ENCODE data around the gene BTRC.

BTRC gene

GRCh38 chr10:101353692-101354327 lies at the start of gene BTRC:
Gene BTRC (plus strand): TSS chr10:101354165. CDS start chr10:101354181, 16 bp downstream.
- Histone ChIP-seq H3K27me3 (no peaks in the 10 kb centered on the region), H3K27ac (peak within 1 kb of the TSS; percentile 57 to 83 (median 74)), H3K9ac (peak within 1 kb of the TSS; percentile 78 to 91 (median 84)), H3K4me3 (peak within 1 kb of the TSS; percentile 77 to 91 (median 85)), H3K36me3 (peaks cover 0 to 5% (median 0%) of the 10 kb centered on the region in 11 experiments; a peak in 2 of 22 replicates), H3K9me3 (replicated peaks in 1 of 11) (no peaks in the 10 kb centered on the region), H4K20me1 (peaks cover 3 to 42% (median 10%) of the 10 kb centered on the region in 11 experiments; a peak in 14 of 22 replicates), H3K4me1 (peaks cover 15 to 19% (median 15%) of the 10 kb centered on the region in 10 experiments), H3K4me2 (peak within 1 kb of the TSS; percentile 86 to 97 (median 91))
- TF ChIP-seq Cebpa-rat (IDR thresholded peaks at IDR 0.05) = no peak

- H3K27me3 ChIP-seq = peaks cover 0 to 9% (median 0%) of the 10 kb centered on the region in 11 experiments; a peak in 2 of 22 replicates
- H3K27ac ChIP-seq = no peak overlapping the region
- no peaks in the 10 kb centered on the region for H3K36me3 ChIP-seq
- no peak overlapping the region for H3K9ac ChIP-seq
- no peak for TF ChIP-seq Cebpa-rat (IDR thresholded peaks at IDR 0.05)
- no peaks in the 10 kb centered on the region for H3K9me3 ChIP-seq (replicated peaks in 1 of 11)
- no peaks in the 10 kb centered on the region for H3K4me1 ChIP-seq
- H3K4me3 ChIP-seq = no peak overlapping the region
- no peak overlapping the region for H3K4me2 ChIP-seq
- no peaks in the 10 kb centered on the region for H4K20me1 ChIP-seq
These were observed 49.6 kb upstream of the BTRC start for GRCh38 chr10:101304316-101304715.

- Histone ChIP-seq H3K4me2 (no peak overlapping the region), H3K9ac (no peak overlapping the region), H3K36me3 (no peaks in the 10 kb centered on the region), H3K9me3 (replicated peaks in 1 of 11) (no peaks in the 10 kb centered on the region), H4K20me1 (no peaks in the 10 kb centered on the region), H3K4me1 (no peaks in the 10 kb centered on the region; a peak in 1 of 20 replicates), H3K27me3 (peaks cover 4 to 15% (median 6%) of the 10 kb centered on the region in 11 experiments; a peak in 21 of 22 replicates), H3K4me3 (no peak overlapping the region), H3K27ac (no peak overlapping the region)
- TF ChIP-seq Cebpa-rat (IDR thresholded peaks at IDR 0.05) = no peak
These were observed 48.4 kb upstream of the BTRC start for GRCh38 chr10:101305320-101306241.

- H4K20me1 ChIP-seq = no peaks in the 10 kb centered on the region
- no peaks in the 10 kb centered on the region for H3K36me3 ChIP-seq
- no peaks in the 10 kb centered on the region for H3K9me3 ChIP-seq (replicated peaks in 1 of 11)
- no peaks in the 10 kb centered on the region; a peak in 1 of 20 replicates for H3K4me1 ChIP-seq
- no peak overlapping the region for H3K27ac ChIP-seq
- H3K4me2 ChIP-seq = no peak overlapping the region
- no peak overlapping the region for H3K9ac ChIP-seq
- peaks cover 14 to 34% (median 23%) of the 10 kb centered on the region in 11 experiments for H3K27me3 ChIP-seq
- no peak overlapping the region for H3K4me3 ChIP-seq
- TF ChIP-seq Cebpa-rat (IDR thresholded peaks at IDR 0.05) = no peak
These were observed 45.9 kb upstream of the BTRC start for GRCh38 chr10:101308051-101308450.

- Histone ChIP-seq H4K20me1 (no peaks in the 10 kb centered on the region), H3K27ac (no peak overlapping the region), H3K4me3 (no peak overlapping the region), H3K4me1 (no peaks in the 10 kb centered on the region; a peak in 1 of 20 replicates), H3K9ac (no peak overlapping the region), H3K36me3 (no peaks in the 10 kb centered on the region), H3K9me3 (replicated peaks in 1 of 11) (no peaks in the 10 kb centered on the region), H3K4me2 (no peak overlapping the region), H3K27me3 (peaks cover 14 to 34% (median 23%) of the 10 kb centered on the region in 11 experiments)
- TF ChIP-seq Cebpa-rat (IDR thresholded peaks at IDR 0.05) = no peak
These were observed 43.3 kb upstream of the BTRC start for GRCh38 chr10:101310529-101311184.

- Histone ChIP-seq H3K4me2 (no peak overlapping the region), H3K4me1 (no peaks in the 10 kb centered on the region; a peak in 1 of 20 replicates), H3K27me3 (peaks cover 14 to 34% (median 23%) of the 10 kb centered on the region in 11 experiments), H3K9me3 (replicated peaks in 1 of 11) (no peaks in the 10 kb centered on the region), H3K4me3 (no peak overlapping the region), H4K20me1 (no peaks in the 10 kb centered on the region), H3K36me3 (no peaks in the 10 kb centered on the region), H3K9ac (no peak overlapping the region), H3K27ac (no peak overlapping the region)
- no peak for TF ChIP-seq Cebpa-rat (IDR thresholded peaks at IDR 0.05)
These were observed 42.5 kb upstream of the BTRC start for GRCh38 chr10:101311185-101312066.

- H3K9ac ChIP-seq = no peak overlapping the region
- no peak overlapping the region for H3K27ac ChIP-seq
- no peak for TF ChIP-seq Cebpa-rat (IDR thresholded peaks at IDR 0.05)
- no peaks in the 10 kb centered on the region for H3K4me1 ChIP-seq
- no peaks in the 10 kb centered on the region for H3K36me3 ChIP-seq
- H3K27me3 ChIP-seq = no peaks in the 10 kb centered on the region
- H4K20me1 ChIP-seq = no peaks in the 10 kb centered on the region
- no peak overlapping the region for H3K4me2 ChIP-seq
- no peaks in the 10 kb centered on the region for H3K9me3 ChIP-seq (replicated peaks in 1 of 11)
- H3K4me3 ChIP-seq = no peak overlapping the region
These were observed 34.6 kb upstream of the BTRC start for GRCh38 chr10:101319241-101319915.

- Histone ChIP-seq H3K4me1 (no peaks in the 10 kb centered on the region), H3K27ac (no peak overlapping the region), H3K9me3 (replicated peaks in 1 of 11) (peaks cover 0 to 2% (median under 1%) of the 10 kb centered on the region in 11 experiments; a peak in 7 of 22 replicates), H4K20me1 (no peaks in the 10 kb centered on the region), H3K4me3 (no peak overlapping the region), H3K9ac (no peak overlapping the region), H3K36me3 (no peaks in the 10 kb centered on the region), H3K27me3 (no peaks in the 10 kb centered on the region), H3K4me2 (no peak overlapping the region)
- TF ChIP-seq Cebpa-rat (IDR thresholded peaks at IDR 0.05) = no peak
These were observed 32.9 kb upstream of the BTRC start for GRCh38 chr10:101321073-101321472.

Data from BLaER1 treated with 17β-estradiol and CSF1 and Interleukin-3, amounts not matched to agents 10 nM and 100 nM (cell line).